Panc1 (cell line): ENCODE measurements around the gene AGT. TPM values are rescaled to one million over a fixed set of nuclear protein-coding genes. Genes with fewer than 3 reads are reported as not detected.
A peak's percentile ranks its signal among the peaks of the same experiment; 100 is the strongest.

Source experiments
- ATAC-seq: fragments of 200-7000 bp; cut with Tn5 transposase; 2 replicates; pipeline ENCODE4 v1.9.1; 2020; ENCODE audit warnings: mild to moderate bottlenecking, moderate library complexity
- BruUV-seq: library from RNA; stranded (reverse); fragments of 400-500 nt; replicated peaks from 2 replicates; lab custom pipeline; 2021; lab: Mats Ljungman, UMichigan
- CTCF ChIA-PET: fragments of 300-600 bp; sonication (Branson Sonifier 250); formaldehyde crosslinking; loops from one replicate; lab custom pipeline; 2022; ENCODE audit warnings: antibody characterized with exemption; lab: Charles Lee
- POLR2A ChIA-PET: fragments of 300-600 bp; sonication (Branson Sonifier 250); formaldehyde crosslinking; loops from one replicate; lab custom pipeline; 2022; ENCODE audit warnings: antibody characterized with exemption; lab: Charles Lee
- DNase-seq: peaks from one replicate; pipeline ENCODE4 v3.0.0-alpha.2; 2010; ENCODE audit warnings: low read depth, low spot score
- H3K27ac ChIP-seq: 2 replicates; pipeline ENCODE4 v1.5.1; 2011; ENCODE audit warnings: mild to moderate bottlenecking, low read length, inconsistent platforms
- H3K27me3 ChIP-seq: fragments of 200-500 bp; sonication (Bioruptor generic); 2 replicates; pipeline ENCODE4 v1.6.0; 2014; ENCODE audit warnings: low read length, inconsistent platforms; ENCODE audit not compliant: control insufficient read depth, insufficient read depth
- H3K36me3 ChIP-seq: fragments of 200-500 bp; sonication (Bioruptor generic); 2 replicates; pipeline ENCODE4 v1.5.1; 2014; ENCODE audit warnings: inconsistent platforms, mild to moderate bottlenecking, low read length, moderate library complexity; ENCODE audit not compliant: control insufficient read depth, insufficient read depth
- H3K4me1 ChIP-seq: 2 replicates; pipeline ENCODE4 v1.5.1; 2011; ENCODE audit warnings: inconsistent platforms, mild to moderate bottlenecking, low read length, moderate library complexity; ENCODE audit not compliant: control insufficient read depth, insufficient read depth
- H3K4me3 ChIP-seq, 2 experiments: 2 replicates each; pipeline ENCODE4 v1.5.1; 2011 to 2012; ENCODE audit warnings: low read depth in 2 of 2, low read length in 2 of 2, mild to moderate bottlenecking in 2 of 2, inconsistent platforms in 1 of 2, moderate library complexity in 1 of 2
- H3K9me3 ChIP-seq: fragments of 200-500 bp; sonication (Bioruptor generic); 2 replicates; pipeline ENCODE4 v1.5.1; 2014; ENCODE audit warnings: low read depth, mild to moderate bottlenecking, inconsistent platforms, low read length, moderate library complexity; ENCODE audit not compliant: control insufficient read depth, insufficient read depth
- CTCF ChIP-seq: fragments of 450-650 bp; IDR thresholded peaks from 2 replicates; pipeline ENCODE4 v1.5.1; 2017; ENCODE audit warnings: mild to moderate bottlenecking
- POLR2AphosphoS5 ChIP-seq: IDR thresholded peaks from 2 replicates; pipeline ENCODE4 v1.6.1; 2012; ENCODE audit warnings: mild to moderate bottlenecking, low read depth, low read length, moderate library complexity
- REST ChIP-seq, 2 experiments: IDR thresholded peaks; 2 replicates each; pipeline ENCODE4 v1.6.1; 2011 to 2012; ENCODE audit warnings: low read depth in 2 of 2, control low read depth in 1 of 2, low read length in 1 of 2, mild to moderate bottlenecking in 1 of 2, moderate library complexity in 1 of 2; ENCODE audit not compliant: insufficient read depth in 1 of 2
- SIN3A ChIP-seq: IDR thresholded peaks from 2 replicates; pipeline ENCODE4 v1.6.1; 2012; ENCODE audit warnings: low read depth, mild to moderate bottlenecking, low read length, moderate library complexity, borderline replicate concordance; ENCODE audit not compliant: insufficient read depth
- TCF7L2 ChIP-seq: IDR thresholded peaks from 2 replicates; pipeline ENCODE4 v1.6.1; 2011; ENCODE audit warnings: mild to moderate bottlenecking, low read depth, low read length, inconsistent platforms
- in situ Hi-C: cut with HindIII; loops from 2 replicates; pipeline ENCODE4 v1.10.0; 2016; ENCODE audit warnings: low sequenced_read_pairs, low pct_unique_long_range_greater_than_20kb
- intact Hi-C: fragments of 100-400 bp; cut with micrococcal nuclease; formaldehyde crosslinking; loops from one replicate; pipeline ENCODE4 v1.10.0; 2022; ENCODE audit not compliant: unreplicated experiment
- total RNA-seq: library from RNA; stranded (reverse); gene quantifications from one replicate; pipeline ENCODE4 v1.2.1, GENCODE V29; 2021; ENCODE audit not compliant: unreplicated experiment

Gene AGT
- total RNA-seq, 1 experiment from 2014 or later: 0.87 TPM

GRCh38 chr1:230681599-230681998 is 32.3 kb downstream of the AGT start:
- Histone ChIP-seq H3K27me3 (no peaks in the 10 kb centered on the region), H3K27ac (no peak overlapping the region), H3K9me3 (no peaks in the 10 kb centered on the region), H3K4me1 (no peaks in the 10 kb centered on the region), H3K36me3 (peaks cover 10% of the 10 kb centered on the region), H3K4me3 (no peak overlapping the region)
- intact Hi-C loops: no loop called here
- in situ Hi-C loops: no loop called here
- no peak for ATAC-seq
- ChIA-PET POLR2A (no interaction called here), CTCF (no interaction called here)
- DNase-seq: peak; percentile 2
- BruUV-seq: no TSS peak
- no peak for TF ChIP-seq REST (IDR thresholded peaks at IDR 0.05; ENCODE audit: insufficient read depth in 1 of 2, low read depth in 2 of 2, low read length in 1 of 2)
- no peak for TF ChIP-seq SIN3A
- TF ChIP-seq TCF7L2: no peak

- TF ChIP-seq CTCF: no peak
- no peak for TF ChIP-seq TCF7L2
- TF ChIP-seq REST (IDR thresholded peaks at IDR 0.05; ENCODE audit: insufficient read depth in 1 of 2, low read depth in 2 of 2, low read length in 1 of 2): no peak
- TF ChIP-seq SIN3A: no peak
- no peak for TF ChIP-seq POLR2AphosphoS5
- intact Hi-C loops (no loop called here), in situ Hi-C loops (no loop called here)
- Histone ChIP-seq H3K4me1 (no peaks in the 10 kb centered on the region), H3K36me3 (peaks cover 4% of the 10 kb centered on the region), H3K4me3 (no peak overlapping the region), H3K9me3 (no peaks in the 10 kb centered on the region), H3K27ac (no peak overlapping the region), H3K27me3 (no peaks in the 10 kb centered on the region)
- DNase-seq (no peak), ATAC-seq (no peak)
- CTCF ChIA-PET: no interaction called here
- BruUV-seq: no TSS peak
- POLR2A ChIA-PET: no interaction called here
Measured at GRCh38 chr1:230680300-230681025, 33.5 kb downstream of the AGT start.
